GM12872 (cell line): Measurements from ENCODE around the gene PEX26.

ENCODE experiments used
- CTCF ChIP-seq: IDR thresholded peaks from 3 replicates; pipeline ENCODE4 v1.5.1; 2011; ENCODE audit warnings: low read depth, mild to moderate bottlenecking, low read length, moderate library complexity; ENCODE audit not compliant: insufficient read depth

PEX26 gene

GRCh38 chr22:18077639-18078328 is at the start of gene PEX26:
Gene PEX26 (plus strand): TSS chr22:18077990. CDS start chr22:18078377, 387 bp downstream.
- no peak for TF ChIP-seq CTCF

- no peak for TF ChIP-seq CTCF
Measured at GRCh38 chr22:18028817-18029527, 48.8 kb upstream of the PEX26 start.

- TF ChIP-seq CTCF = no peak
Measured at GRCh38 chr22:18029686-18030267, 48.0 kb upstream of the PEX26 start.

GRCh38 chr22:18031695-18032454 is 45.9 kb upstream of the PEX26 start:
- TF ChIP-seq CTCF = no peak

- TF ChIP-seq CTCF = no peak
Measured at GRCh38 chr22:18032455-18033101, 45.2 kb upstream of the PEX26 start.

- TF ChIP-seq CTCF = no peak
Measured at GRCh38 chr22:18033204-18033998, 44.4 kb upstream of the PEX26 start.
